ENCODE data around the gene TMEM141.
"Not testable (repeated sequence)": the region's sequence is repeated elsewhere in the genome, so short reads cannot be mapped to it uniquely, and the experiment has no call there.

Gene TMEM141

DNA sequence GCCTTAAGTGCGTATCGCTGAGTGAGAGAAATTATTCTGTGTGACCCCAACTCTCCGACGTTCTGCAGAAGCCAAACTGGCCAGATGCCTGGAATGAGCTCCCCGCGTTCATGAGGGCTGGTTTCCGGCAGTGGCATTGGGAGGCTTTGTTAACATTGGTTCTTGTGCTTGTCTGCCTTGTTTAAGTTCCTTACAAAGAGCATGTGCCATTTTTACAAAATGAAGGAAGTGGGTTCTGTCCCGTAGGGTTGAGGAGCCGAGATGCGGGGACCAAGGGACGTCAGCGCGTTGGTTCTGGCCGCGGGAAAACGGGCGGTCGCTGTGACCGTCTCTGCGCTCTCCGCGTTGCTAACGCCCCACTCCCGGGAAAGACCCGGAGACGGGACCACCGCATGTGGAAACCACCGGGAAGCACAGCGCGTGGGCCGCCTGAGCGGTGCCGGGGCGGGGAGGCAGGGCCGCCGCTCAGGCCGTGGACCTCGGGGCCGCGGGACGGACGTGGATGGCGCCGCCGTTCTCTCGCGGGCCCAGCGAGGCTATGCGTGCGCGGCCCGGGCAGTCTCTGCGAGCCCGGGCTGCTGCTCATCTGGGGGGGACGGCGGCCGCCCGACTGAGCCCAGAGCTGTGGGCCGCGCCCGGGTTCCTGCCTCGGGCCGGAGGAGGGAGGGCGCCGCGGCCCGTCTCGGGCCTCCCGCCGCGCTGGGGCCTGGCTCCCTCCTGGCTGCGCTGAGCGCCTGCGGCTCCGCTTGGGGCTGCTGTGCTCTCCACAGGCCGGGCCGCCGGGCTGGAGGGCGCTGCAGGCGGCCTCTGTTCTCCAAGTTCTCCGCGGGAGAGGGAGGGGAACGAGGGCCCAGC is 30.1 kb downstream of the TMEM141 start:
- no peak for DNase-seq

DNA sequence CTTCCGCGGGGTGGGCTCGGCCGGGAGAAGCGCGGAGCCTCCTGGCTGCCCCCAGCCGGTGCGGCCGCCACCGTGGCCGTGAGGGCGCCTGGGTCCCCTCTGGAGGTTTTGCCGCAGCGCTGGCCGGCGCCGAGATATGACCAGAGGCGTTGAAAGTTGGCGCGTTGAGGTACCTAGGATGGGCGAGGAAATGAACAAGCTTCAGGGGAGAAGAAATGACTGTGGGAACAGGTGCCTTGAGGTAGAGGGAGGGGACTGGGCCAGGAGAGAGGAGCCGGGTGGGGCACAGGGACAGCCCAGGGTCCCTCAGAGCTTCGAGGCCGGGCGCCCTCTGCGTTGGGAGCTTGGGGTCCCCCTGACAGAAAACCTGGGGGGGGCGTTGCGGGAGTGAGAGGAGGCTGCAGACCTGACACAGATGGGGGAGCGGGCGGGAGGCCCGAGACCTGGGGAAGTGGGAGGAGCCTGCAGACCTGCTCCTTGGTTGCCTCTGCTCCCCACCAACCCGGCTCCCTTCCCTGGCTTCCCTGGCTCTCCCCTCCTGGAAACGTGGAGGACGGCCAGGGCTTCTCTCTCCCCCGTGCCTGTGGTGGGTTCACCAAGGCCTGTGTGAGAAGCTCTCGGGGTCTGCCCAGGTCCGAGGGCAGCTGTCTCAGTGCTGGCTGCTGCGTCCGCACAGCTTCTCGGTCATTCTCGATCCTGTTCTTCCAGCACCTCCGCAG is 30.8 kb downstream of the TMEM141 start:
- DNase-seq, result no peak

DNA sequence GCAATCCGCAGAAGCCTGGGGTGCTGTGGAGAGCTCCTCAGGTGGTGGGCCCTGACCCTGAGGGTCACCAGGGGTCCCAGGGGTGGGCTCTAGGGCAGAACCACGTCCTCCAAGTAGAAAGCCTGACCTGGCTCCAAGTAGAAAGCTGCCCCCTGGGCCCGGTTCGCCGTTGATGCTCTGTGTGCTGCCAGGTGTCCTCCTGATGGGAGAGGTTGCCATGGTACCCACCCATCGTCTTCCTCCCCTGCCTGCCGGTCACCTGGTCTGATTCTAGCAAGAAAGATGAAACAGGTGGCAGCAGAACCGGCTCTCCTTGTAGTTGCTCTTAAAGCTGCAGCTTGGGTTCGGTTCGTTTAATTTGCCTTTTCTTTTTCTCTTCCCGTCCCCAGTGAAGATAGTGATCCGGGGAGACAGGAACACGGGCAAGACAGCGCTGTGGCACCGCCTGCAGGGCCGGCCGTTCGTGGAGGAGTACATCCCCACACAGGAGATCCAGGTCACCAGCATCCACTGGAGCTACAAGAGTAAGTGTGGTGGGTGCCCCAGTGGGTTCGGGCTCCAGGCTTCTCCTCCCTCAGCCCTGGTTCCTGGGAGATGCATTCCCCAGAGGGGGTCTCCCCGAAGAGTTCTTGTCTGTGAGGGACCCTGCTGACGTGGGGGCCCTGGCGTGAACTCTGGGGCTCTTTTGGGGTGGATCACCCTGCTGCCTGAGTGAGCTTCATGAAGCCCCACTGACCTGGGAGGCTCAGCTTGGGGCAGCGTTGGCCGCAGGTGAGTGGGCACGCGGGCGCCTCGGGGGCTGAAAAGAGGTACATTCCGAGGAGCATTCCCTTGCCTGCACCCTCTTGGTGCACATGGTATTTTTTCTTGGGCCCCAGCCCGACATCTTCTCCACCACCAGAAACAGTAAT is 32.2 kb downstream of the TMEM141 start:
- DNase-seq, result no peak

DNA sequence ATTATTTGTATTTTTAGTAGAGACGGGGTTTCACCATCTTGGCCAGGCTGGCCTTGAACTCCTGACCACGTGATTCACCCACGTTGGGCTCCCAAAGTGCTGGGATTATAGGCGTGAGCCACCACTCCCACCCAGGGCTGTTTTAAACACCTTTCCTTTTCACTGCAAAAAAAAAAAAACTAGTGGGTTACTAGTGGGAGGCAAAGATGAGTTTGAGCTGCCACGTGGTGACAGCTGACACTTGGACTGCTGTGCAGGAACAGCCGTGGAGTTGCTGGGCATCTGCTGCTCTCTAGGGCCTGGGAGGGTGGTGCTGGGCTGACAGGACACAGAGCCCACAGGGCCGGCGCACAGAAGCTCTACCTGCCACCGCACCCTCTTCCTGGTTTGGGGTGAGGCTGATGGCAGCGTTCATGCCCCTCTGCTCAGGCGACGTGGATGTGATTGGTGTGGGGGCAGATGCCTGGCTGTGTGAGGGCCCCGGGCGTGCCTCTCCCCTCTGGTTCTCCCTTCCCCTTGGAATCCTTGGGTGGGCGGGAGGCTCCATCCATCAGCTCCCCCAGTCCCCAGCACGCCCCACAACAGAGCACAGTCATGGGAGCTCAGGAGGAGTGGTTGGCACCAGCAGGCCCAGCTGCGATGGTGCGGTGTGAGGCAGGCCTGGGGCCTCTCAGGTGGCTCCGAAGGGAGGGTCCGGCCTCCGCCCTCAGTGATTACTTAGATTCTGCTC is 33.5 kb downstream of the TMEM141 start:
- DNase-seq, result no peak

DNA sequence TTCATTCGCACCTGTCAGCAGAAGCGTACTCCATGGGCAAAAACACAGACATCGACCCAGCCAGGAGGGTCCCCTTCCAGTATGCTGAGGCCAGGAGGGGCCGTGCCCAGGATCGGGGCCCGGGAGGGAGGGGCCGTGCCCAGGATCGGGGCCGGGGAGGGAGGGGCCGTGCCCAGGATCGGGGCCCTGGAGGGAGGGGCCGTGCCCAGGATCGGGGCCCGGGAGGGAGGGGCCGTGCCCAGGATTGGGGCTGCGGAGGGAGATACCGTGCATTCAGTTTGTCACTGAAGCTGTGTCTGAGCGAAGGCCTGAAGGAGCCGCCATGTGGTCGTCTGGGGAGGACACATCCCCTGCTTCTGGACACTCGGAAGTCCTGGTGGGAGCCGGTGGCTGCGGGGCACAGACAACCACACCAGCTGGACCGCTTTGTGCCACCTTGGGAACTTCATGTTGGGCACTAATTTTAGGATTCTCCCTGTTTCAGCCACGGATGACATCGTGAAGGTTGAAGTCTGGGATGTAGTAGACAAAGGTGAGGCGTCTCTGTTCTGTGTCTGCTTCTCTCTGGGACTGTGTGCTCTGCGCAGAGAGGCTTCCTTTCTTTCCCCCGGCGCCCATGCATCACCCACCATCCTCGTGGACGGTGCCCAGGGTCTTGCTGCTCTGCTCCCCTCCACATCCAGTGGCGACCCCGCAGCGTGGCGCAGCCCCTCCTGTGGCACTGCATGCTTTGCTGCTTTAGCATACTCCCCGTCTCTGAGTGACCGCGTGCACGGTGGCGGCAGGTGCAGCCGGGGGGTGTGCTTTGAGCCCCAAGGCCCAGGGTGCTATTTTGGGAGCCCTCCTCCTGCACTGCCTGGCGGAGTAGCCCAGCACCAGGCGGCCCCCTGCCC is 34.4 kb downstream of the TMEM141 start:
- no peak for DNase-seq

DNA sequence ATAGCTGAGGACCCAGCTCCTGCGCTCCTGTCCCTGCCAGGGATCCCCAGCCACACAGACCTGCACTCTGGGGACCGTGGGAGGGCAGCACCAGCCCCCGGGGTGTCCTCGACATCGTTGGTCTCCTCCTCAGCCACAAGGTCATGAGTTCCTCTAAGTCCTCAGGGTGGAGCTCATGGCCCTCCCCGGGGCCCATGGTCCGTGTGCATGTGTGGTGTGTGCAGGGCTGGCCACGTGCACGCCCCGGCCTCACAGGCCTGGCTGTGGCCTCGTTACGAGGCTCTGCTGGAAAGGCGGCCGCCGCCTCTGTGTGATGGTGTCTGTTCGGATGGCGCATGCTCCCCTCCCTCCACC is 35.0 kb downstream of the TMEM141 start:
- DNase-seq, result no peak

DNA sequence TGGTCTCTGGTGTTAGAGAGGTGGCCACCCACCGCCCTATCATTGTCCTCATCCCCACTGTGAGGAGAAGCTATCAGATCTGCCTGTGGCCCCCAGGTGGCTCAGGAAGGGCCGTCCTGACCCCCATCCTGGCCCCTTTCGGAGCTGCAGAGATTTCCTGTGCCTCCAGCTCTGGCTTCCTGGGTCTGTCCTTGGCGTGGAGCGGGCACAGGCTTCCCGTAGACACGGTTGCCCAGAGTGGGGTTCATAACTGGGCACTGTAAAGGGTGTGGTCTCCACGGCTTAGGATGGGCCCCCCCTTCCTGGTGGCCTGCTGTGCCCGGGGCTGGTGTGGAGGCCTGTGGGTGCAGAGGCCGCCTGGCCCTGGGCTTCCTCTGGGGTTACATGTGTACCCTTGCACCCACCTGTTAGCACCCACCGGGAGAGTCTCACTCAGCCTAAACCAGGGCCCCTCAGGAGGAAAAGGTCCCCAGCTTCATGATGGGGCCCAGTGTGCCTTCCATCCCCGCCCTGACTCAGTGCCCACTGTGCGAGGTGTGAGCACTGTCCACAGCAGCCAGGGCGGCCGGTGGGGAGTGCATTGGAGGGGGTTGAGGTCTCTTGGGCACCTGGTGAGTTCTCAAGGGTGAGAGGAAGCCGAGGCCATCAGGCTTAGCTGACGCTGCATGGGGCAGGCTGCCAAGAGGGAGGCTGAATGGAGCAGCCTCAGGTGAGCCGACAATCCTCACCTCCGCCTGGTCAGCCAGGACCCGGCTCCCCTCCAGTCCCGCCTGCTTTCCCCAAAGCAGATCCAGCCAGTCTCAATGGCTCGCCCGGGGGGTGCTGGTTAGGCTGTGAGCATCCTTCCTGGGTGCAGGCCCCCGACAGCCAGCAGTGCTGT is 35.8 kb downstream of the TMEM141 start:
- no peak for DNase-seq

DNA sequence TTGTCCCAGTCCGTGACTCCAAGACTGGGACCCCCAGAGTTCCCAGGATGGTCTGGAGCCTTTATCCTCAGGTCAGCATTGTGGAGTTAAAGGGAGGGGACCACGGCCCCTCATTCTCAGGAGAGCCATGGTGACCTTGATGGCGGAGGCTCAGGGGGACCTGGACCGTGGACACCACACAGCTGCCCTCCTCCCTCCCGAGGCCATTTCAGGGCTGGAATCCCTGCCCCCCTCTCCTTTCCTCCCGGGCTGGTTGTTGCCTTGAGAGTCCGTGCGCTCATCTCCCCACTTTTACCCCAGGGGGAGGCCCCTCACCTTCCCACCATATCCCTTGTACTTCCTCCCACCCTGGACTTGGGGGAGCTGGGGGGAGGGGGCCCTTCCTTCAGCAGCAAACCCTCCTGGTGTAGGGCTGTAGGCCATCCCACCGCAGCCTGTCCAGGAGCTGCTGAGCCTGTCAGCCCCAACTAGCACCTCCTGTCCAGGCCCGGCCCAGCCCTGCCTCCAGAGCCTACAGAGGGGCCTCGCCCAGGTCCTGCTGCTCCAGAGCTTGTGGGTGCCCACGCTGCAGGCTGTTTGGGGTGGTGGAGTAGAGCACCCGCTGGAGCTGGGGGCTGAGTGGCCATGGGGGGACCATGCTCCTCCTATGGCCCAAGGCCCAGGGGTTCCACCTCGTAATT is 36.8 kb downstream of the TMEM141 start:
- DNase-seq, result no peak

DNA sequence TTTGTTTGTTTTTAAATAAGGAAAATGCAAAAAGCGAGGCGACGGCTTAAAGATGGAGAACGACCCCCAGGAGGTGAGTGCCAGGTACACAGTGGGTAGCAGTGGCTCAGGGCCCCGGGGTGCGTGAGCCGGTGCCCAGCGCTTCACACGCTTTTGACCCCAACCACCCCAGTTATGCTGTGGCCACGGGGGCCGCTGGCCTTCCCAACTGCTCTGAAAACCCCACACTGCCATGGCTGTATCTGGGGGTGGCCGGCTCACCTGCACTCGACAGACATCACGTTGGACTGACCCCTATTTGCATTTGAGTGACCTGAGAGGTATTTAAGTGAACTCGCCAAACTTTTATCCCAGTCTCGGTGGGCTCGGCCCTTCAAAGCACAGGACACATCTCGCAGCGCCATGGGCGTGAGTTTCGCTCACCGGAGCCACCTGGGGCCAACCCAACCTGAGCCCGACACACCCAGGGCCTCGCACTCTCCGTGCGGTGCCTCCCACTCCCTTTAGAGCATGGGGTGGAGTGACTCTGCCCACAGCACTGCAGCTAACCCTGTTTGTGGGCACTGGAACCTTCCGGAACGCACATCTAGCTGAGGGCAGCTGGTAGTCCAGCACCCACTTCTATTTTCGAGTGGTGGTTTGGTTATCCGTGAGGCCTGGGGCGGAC is 37.5 kb downstream of the TMEM141 start:
- DNase-seq, result no peak

DNA sequence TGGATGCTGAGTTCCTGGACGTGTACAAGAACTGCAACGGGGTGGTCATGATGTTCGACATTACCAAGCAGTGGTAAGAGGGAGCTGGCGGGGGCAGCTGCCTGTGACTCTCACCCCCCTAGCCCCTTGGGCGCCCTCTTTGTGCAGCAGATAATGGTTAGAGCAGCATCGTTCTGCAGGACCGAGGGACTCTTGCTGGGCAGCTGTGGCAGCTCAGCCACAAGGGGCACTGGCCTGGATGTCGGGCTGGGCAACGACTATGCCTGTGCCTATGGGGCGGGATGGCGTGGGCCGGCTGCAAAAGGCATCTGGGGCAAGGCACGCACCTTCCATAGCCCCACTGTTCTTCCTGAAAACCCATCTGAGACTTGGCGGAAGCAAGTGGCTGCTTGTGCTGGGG is 38.3 kb downstream of the TMEM141 start:
- no peak for DNase-seq

DNA sequence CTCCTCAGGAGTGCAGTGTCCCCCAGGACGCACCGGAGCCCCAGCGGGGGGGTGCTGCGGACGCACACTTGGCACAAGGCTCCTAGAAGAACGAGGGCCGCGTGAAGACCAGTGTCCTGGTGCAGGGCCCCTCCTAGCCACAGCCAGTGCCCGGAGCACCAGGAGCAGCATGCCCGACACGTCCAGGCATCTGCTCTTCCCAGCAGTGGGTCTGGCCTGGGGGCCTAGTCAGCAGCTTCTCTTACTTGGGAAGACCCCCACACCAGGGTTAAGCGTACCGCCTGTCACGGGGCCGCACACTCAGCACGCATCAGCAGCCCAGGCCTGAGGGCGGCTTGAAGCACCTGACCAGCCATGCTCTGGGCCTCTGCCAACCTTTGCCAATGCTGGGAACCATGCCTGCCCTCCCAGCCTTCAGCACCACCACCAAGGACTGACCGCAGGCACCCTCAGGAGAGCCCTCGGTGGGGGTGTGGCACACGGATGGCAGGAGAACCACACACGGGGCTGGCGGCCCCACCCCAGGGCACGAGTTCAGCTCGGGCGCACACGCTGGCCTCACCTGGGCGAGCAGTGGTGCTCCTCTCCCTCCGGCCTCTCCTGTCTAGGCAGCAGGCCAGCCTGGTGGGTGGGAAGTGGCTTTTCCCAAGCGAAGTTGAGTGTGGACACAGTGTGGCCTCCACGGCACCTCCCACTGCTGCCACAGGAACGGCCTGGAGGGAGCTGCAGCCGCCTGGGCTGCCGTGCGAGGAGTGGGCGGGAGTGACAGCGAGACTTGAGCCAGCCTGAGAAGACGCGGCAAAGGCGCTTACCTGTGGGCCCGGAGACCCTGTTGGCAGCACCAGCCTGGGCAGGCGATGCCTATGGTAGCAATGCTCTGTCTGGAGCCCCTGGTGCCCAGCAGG is 39.1 kb downstream of the TMEM141 start:
- no peak for DNase-seq

DNA sequence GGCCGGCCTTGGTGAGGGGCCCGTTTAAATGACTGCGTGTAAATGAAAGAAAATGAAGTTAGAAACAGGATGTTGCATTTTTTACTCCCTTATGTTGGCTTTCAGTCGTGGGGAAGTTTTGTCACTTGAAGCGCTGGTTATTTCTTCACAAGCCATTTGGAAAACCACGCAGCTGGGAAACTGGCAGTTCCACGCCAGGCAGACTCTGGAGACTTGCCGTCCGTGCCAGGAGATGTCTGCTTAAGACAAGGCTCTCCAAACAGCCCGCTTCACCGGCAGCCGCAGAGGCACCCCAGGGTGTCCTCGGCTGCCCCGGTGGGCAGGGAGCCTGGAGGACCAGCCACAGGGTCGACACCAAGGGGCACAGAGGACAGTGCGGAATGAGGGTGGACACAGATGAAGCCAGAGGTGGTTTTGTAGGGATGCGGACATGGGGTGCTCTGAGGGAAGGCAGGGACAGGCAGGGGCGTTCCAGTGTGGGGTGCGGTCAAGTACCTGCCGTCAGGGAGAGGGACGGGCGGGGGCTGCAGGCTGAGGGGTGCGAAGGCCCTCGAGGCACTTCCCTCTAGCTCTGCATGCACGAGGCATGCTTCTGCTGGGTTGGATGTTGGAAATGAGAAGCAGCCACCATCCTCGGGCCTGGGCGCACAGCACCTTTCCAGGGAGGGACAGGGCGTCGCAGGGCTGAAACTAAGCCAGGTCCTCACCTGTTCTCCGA is 40.0 kb downstream of the TMEM141 start:
- no peak for DNase-seq

DNA sequence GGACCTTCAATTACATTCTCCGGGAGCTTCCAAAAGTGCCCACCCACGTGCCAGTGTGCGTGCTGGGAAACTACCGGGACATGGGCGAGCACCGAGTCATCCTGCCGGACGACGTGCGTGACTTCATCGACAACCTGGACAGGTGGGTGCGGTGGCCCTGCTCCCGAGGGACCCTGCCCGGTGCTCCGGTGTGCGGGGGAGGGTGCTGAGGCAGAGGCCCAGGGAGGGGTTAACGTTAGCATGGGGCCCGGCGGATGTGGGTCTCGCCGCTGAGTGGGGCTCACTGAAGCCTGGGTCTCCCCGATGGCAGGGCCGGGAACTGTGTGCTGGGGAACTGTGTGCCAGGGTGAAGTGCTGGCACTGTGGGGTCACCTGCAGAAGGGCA is 40.6 kb downstream of the TMEM141 start:
- no peak for DNase-seq

DNA sequence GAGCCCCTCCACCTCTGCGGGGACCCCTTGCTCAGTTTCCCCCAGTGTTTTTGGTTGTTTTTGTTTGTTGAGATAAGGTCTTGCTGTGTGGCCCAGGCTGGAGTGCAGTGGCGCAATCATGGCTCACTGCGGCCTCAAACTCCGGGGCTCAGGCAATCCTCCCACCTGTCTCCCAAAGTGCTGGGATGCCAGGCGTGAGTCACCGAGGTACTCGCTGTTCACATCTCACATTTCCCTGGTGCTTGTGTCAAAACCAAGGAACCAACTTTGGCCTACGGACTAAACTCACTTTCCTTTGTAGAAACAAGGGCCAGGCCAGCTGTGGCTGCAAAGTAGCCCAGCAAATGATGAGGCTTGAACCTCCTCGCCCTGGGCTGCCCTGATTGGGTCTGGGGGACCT is 41.4 kb downstream of the TMEM141 start:
- no peak for DNase-seq

DNA sequence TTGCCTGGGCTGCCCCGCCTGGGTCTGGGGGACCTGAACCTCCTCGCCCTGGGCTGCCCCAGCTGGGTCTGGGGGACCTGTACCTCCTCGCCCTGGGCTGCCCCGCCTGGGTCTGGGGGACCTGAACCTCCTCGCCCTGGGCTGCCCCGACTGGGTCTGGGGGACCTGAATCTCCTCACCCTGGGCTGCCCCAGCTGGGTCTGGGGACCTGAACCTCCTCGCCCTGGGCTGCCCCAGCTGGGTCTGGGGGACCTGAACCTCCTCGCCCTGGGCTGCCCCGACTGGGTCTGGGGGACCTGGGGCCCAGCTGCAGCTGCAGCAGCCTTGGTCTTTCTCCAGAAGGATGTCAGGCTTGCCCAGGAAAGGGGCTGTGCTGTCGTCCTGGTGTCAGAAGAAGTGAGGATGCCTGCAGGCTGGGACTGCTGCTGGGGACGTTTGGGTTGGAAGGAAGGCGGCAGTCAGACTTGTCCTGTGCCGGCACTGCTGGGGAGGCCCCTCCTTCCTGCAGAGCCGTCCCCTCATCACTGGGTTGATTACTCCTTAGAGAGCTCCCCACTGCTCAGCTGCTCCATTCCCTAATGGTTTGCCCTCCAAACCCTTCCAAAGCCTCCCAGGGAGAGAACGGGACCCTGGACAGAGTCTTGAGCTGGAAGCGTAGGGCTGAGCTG is 42.4 kb downstream of the TMEM141 start:
- DNase-seq, result not testable (repeated sequence)

DNA sequence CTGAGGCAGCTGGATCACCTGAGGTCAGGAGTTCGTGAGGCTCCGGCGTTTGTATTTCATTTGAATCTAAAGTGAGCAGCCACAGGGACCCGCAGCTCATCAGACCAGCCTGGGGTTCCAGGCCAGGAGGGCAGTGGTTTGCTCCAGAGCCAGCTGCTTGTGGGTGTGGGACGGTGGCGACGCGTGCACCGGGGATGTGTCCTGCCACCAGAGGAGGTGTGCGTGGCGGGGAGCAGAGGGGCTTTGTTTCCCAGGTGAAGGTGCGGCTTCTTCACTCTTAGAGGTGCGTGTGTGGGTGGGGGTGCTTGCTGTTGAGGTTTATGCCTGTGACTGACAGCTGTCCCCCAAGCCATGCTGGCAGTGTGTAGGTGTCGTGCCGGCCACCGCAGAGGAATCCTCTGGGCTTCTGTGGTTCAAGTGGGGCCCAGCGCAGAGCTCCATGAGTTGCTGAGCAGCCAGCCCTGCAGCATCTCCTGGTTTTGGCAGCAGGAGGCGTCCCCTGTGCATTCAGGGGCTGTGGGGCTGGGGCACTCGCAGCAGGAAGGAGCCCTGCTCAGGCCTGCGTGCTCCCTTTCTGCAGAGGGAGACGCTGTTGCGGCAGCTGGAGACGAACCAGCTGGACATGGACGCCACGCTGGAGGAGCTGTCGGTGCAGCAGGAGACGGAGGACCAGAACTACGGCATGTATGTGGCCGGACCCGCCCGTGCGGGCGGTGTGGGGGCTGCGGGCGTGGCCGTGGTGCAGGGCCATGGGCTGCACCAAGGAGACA is 44.2 kb downstream of the TMEM141 start:
- DNase-seq, result no peak
